ENCODE results near the gene RNU7-1.

RNU7-1 gene

GRCh38 chr12:6917491-6918231, 26.0 kb upstream of the RNU7-1 start:
- no peak for DNase-seq (ENCODE audit: low spot score)

GRCh38 chr12:6919588-6919987, 24.0 kb upstream of the RNU7-1 start:
- no peak for DNase-seq (ENCODE audit: low spot score)

GRCh38 chr12:6921539-6921938, 22.1 kb upstream of the RNU7-1 start:
- no peak for DNase-seq (ENCODE audit: low spot score)

- DNase-seq (ENCODE audit: low spot score) = no peak
These were observed 21.3 kb upstream of the RNU7-1 start for GRCh38 chr12:6921996-6922946.

GRCh38 chr12:6923003-6923732, 20.4 kb upstream of the RNU7-1 start:
- DNase-seq (ENCODE audit: low spot score) = no peak

GRCh38 chr12:6923851-6924250, 19.8 kb upstream of the RNU7-1 start:
- DNase-seq (ENCODE audit: low spot score) = no peak

- no peak for DNase-seq (ENCODE audit: low spot score)
These were observed 18.4 kb upstream of the RNU7-1 start for GRCh38 chr12:6925239-6925539.

GRCh38 chr12:6925540-6926279, 17.9 kb upstream of the RNU7-1 start:
- no peak for DNase-seq (ENCODE audit: low spot score)

GRCh38 chr12:6927379-6928021, 16.1 kb upstream of the RNU7-1 start, which contains the start of gene ATN1:
ATN1 (plus strand) TSS chr12:6927959; CDS start chr12:6934002, 6,043 bp downstream.
- peak; percentile 35 for DNase-seq (ENCODE audit: low spot score)

- DNase-seq (ENCODE audit: low spot score) = no peak
These were observed 15.5 kb upstream of the RNU7-1 start for GRCh38 chr12:6928022-6928702.

GRCh38 chr12:6928703-6929407, 14.8 kb upstream of the RNU7-1 start:
- DNase-seq (ENCODE audit: low spot score) = no peak

GRCh38 chr12:6929466-6930452, 13.9 kb upstream of the RNU7-1 start:
- no peak for DNase-seq (ENCODE audit: low spot score)

GRCh38 chr12:6932766-6933165, 10.8 kb upstream of the RNU7-1 start:
- peak; percentile 45 for DNase-seq (ENCODE audit: low spot score)

GRCh38 chr12:6934110-6934509, 9.5 kb upstream of the RNU7-1 start:
- no peak for DNase-seq (ENCODE audit: low spot score)

GRCh38 chr12:6935371-6936193, 8.0 kb upstream of the RNU7-1 start:
- DNase-seq (ENCODE audit: low spot score) = no peak

- DNase-seq (ENCODE audit: low spot score) = no peak
These were observed 7.4 kb upstream of the RNU7-1 start for GRCh38 chr12:6936194-6936635.

- no peak for DNase-seq (ENCODE audit: low spot score)
These were observed 6.8 kb upstream of the RNU7-1 start for GRCh38 chr12:6936636-6937480.

Data from CD4-positive, alpha-beta T cell treated with Interleukin-2 at 100 ng/mL for 4 hours (primary cell).